Stimulated activated CD8-positive, alpha-beta memory T cell treated with anti-CD3 and anti-CD28 coated beads, Interleukin-2, amount 100 ng/mL, for 1 hour (primary cell): ENCODE measurements around the gene CNTN4.
"Not testable (repeated sequence)": the region's sequence is repeated elsewhere in the genome, so short reads cannot be mapped to it uniquely, and the experiment has no call there.

ENCODE experiments used
- DNase-seq, 2 donors: peaks; one replicate each; pipeline ENCODE4 v3.0.0-alpha.2; 2020; ENCODE audit warnings: low read depth in 2 of 2

Gene CNTN4

GRCh38 chr3:2098398-2099027 lies at the start of gene CNTN4:
Gene CNTN4, plus strand, starts transcription at chr3:2098866.
- no peak for DNase-seq

GRCh38 chr3:2061360-2061759 lies 37.3 kb upstream of the CNTN4 start:
- no peak for DNase-seq

- DNase-seq, result no peak
Observed at GRCh38 chr3:2071531-2071930, 27.1 kb upstream of the CNTN4 start.

GRCh38 chr3:2078821-2079220 lies 19.8 kb upstream of the CNTN4 start:
- no peak for DNase-seq

- no peak for DNase-seq
Observed at GRCh38 chr3:2082871-2083480, 15.7 kb upstream of the CNTN4 start.

GRCh38 chr3:2083558-2083957 lies 15.1 kb upstream of the CNTN4 start:
- not testable (repeated sequence) for DNase-seq

GRCh38 chr3:2090095-2090911 lies 8.4 kb upstream of the CNTN4 start:
- DNase-seq, result no peak

GRCh38 chr3:2092758-2093157 lies 5.9 kb upstream of the CNTN4 start:
- DNase-seq, result no peak

GRCh38 chr3:2094941-2095340 lies 3.7 kb upstream of the CNTN4 start:
- no peak for DNase-seq

GRCh38 chr3:2096216-2096615 lies 2.5 kb upstream of the CNTN4 start:
- DNase-seq, result no peak

GRCh38 chr3:2097641-2098191 lies 950 bp upstream of the CNTN4 start:
- DNase-seq, result no peak

GRCh38 chr3:2099028-2099671 lies 484 bp downstream of the CNTN4 start:
- DNase-seq, result no peak

GRCh38 chr3:2099779-2100191 lies 1.1 kb downstream of the CNTN4 start:
- DNase-seq, result no peak

- no peak for DNase-seq
Observed at GRCh38 chr3:2106438-2106837, 7.8 kb downstream of the CNTN4 start.

- DNase-seq, result no peak
Observed at GRCh38 chr3:2110597-2111117, 12.0 kb downstream of the CNTN4 start.

- DNase-seq, result no peak
Observed at GRCh38 chr3:2114617-2115275, 16.1 kb downstream of the CNTN4 start.

- no peak for DNase-seq
Observed at GRCh38 chr3:2130726-2131125, 32.1 kb downstream of the CNTN4 start.

- no peak for DNase-seq
Observed at GRCh38 chr3:2133146-2133545, 34.5 kb downstream of the CNTN4 start.

- DNase-seq, result no peak
Observed at GRCh38 chr3:2137651-2138050, 39.0 kb downstream of the CNTN4 start.

GRCh38 chr3:2141482-2141881 lies 42.8 kb downstream of the CNTN4 start:
- DNase-seq, result no peak
